ENCODE measurements around the gene JPH2.

Gene JPH2

GRCh38 chr20:44065401-44066340 lies 121.3 kb downstream of the JPH2 start:
- ATAC-seq = no peak

GRCh38 chr20:44064501-44065400 lies 122.2 kb downstream of the JPH2 start:
- TF ChIP-seq ISL1 (CRISPR knock-in tag; IDR thresholded peaks at IDR 0.05) (no peak), BACH2 (CRISPR knock-in tag; IDR thresholded peaks at IDR 0.05; ENCODE audit: borderline replicate concordance) (no peak), ARNTL (CRISPR knock-in tag; IDR thresholded peaks at IDR 0.05; ENCODE audit: borderline replicate concordance, low read depth) (no peak), CREB5 (CRISPR knock-in tag; IDR thresholded peaks at IDR 0.05; ENCODE audit: low read depth) (no peak), ZFP3 (CRISPR knock-in tag; IDR thresholded peaks at IDR 0.05) (no peak), ZC3H10 (CRISPR knock-in tag; IDR thresholded peaks at IDR 0.05) (no peak), PATZ1 (CRISPR knock-in tag; IDR thresholded peaks at IDR 0.05; ENCODE audit: borderline replicate concordance) (no peak), TOX (CRISPR knock-in tag; IDR thresholded peaks at IDR 0.05; ENCODE audit: borderline replicate concordance) (no peak), POU6F1 (CRISPR knock-in tag; IDR thresholded peaks at IDR 0.05; ENCODE audit: borderline replicate concordance, low read depth) (no peak), ESRRG (CRISPR knock-in tag; IDR thresholded peaks at IDR 0.05) (no peak), ZFP30 (CRISPR knock-in tag; IDR thresholded peaks at IDR 0.05) (no peak), SNAI2 (CRISPR knock-in tag; IDR thresholded peaks at IDR 0.05) (no peak), GLIS3 (CRISPR knock-in tag; IDR thresholded peaks at IDR 0.05) (no peak), RARB (CRISPR knock-in tag; IDR thresholded peaks at IDR 0.05) (no peak)
- no peak for ATAC-seq

More at GRCh38 chr20:44065401-44066340, 121.3 kb downstream of the JPH2 start:
- TF ChIP-seq ZNF565 (CRISPR knock-in tag; conservative IDR thresholded peaks at IDR 0.05; ENCODE audit: low read depth) = no peak
- TF ChIP-seq ZNF8 (CRISPR knock-in tag; IDR thresholded peaks at IDR 0.05) = no peak
- TF ChIP-seq ZFP3 (CRISPR knock-in tag; IDR thresholded peaks at IDR 0.05) = no peak
